ENCODE measurements around the gene DLG2. TPM values are rescaled to one million over a fixed set of nuclear protein-coding genes. Genes with fewer than 3 reads are reported as not detected.

Gene DLG2
- total RNA-seq, 1 donor from 2014 or later = 5.1 TPM

DNA sequence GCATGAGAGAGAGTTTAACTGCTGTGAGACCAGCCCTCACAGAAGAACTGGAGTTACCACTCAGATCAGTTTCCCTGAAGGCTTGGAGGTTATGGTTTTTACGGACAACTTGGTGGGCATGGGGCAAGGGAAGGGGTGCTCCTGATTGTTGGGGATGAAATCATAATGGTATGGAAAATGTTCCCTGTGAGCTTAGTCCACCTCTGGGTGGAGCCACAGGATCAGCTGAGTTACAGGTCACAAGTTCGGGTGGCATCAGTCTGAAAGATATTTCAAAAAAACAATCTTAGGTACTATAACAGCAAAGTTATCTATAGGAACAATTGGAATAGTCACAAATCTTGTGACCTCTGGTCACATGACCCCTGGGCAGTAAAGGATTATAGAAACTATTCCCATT, 162.9 kb downstream of the DLG2 start:
- H3K4me3 Mint-ChIP-seq (ENCODE audit: unreplicated experiment) = no peak overlapping the region
- no peaks in the 10 kb centered on the region for H3K36me3 Mint-ChIP-seq (ENCODE audit: low read depth, unreplicated experiment)
- H3K4me1 Mint-ChIP-seq (ENCODE audit: unreplicated experiment) = no peaks in the 10 kb centered on the region
- no peaks in the 10 kb centered on the region for H3K9me3 Mint-ChIP-seq (ENCODE audit: unreplicated experiment)
- no peak for DNase-seq (ENCODE audit: low spot score)
- peaks cover 1% of the 10 kb centered on the region for H3K27me3 Mint-ChIP-seq (ENCODE audit: unreplicated experiment)
- TF ChIP-seq, protein P1, sequence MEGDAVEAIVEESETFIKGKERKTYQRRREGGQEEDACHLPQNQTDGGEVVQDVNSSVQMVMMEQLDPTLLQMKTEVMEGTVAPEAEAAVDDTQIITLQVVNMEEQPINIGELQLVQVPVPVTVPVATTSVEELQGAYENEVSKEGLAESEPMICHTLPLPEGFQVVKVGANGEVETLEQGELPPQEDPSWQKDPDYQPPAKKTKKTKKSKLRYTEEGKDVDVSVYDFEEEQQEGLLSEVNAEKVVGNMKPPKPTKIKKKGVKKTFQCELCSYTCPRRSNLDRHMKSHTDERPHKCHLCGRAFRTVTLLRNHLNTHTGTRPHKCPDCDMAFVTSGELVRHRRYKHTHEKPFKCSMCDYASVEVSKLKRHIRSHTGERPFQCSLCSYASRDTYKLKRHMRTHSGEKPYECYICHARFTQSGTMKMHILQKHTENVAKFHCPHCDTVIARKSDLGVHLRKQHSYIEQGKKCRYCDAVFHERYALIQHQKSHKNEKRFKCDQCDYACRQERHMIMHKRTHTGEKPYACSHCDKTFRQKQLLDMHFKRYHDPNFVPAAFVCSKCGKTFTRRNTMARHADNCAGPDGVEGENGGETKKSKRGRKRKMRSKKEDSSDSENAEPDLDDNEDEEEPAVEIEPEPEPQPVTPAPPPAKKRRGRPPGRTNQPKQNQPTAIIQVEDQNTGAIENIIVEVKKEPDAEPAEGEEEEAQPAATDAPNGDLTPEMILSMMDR (IDR thresholded peaks at IDR 0.05; ENCODE audit: unreplicated experiment) = no peak
- no peak overlapping the region for H3K27ac Mint-ChIP-seq (ENCODE audit: unreplicated experiment)

DNA sequence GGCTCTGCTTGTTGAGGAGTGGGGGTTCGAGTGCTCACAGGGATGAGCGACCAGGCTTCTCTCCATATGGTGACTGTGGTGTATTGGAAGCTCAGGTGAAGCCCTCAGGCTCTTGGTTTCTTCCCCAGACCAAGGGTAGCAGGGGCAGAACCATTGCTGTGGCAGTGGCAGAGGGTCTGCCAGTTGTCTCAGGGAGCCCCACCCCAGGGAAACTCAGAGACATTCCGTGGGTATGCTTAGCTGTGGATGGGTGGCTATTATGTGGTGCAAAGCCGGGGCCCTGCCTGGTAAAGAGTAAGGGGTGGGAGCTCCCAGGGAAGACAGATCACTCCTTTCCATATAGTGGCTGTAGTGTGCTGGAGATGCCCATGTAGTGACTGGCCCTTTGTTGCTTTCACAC, 167.8 kb downstream of the DLG2 start:
- TF ChIP-seq, protein P1 (IDR thresholded peaks at IDR 0.05; ENCODE audit: unreplicated experiment) = no peak
- no peaks in the 10 kb centered on the region for H3K4me1 Mint-ChIP-seq (ENCODE audit: unreplicated experiment)
- no peak overlapping the region for H3K27ac Mint-ChIP-seq (ENCODE audit: unreplicated experiment)
- H3K36me3 Mint-ChIP-seq (ENCODE audit: low read depth, unreplicated experiment) = no peaks in the 10 kb centered on the region
- no peaks in the 10 kb centered on the region for H3K9me3 Mint-ChIP-seq (ENCODE audit: unreplicated experiment)
- no peak for DNase-seq (ENCODE audit: low spot score)
- H3K4me3 Mint-ChIP-seq (ENCODE audit: unreplicated experiment) = no peak overlapping the region
- peaks cover 1% of the 10 kb centered on the region for H3K27me3 Mint-ChIP-seq (ENCODE audit: unreplicated experiment)

DNA sequence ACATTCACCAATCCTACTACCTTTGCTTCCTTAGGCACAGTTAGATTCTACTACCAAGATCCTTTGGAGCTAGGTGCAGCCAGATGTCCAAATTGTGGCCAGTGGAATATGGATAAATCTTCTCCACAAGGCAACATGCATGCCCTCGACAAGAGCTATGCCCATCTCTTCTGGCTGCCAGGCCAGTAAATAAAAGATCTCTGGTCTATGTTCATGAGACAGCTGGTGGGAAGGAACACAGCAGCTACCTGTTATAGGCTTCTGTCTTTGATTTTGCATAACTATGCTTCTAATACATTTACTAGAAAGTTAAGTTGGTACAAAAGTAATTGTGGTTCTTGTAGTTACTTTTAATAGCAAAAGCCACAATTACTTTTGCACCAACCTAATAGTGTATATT, 182.7 kb downstream of the DLG2 start:
- Mint-ChIP-seq H3K9me3 (ENCODE audit: unreplicated experiment) (no peaks in the 10 kb centered on the region), H3K36me3 (ENCODE audit: low read depth, unreplicated experiment) (no peaks in the 10 kb centered on the region), H3K4me1 (ENCODE audit: unreplicated experiment) (peaks cover 4% of the 10 kb centered on the region), H3K4me3 (ENCODE audit: unreplicated experiment) (no peak overlapping the region), H3K27ac (ENCODE audit: unreplicated experiment) (no peak overlapping the region), H3K27me3 (ENCODE audit: unreplicated experiment) (no peaks in the 10 kb centered on the region)
- TF ChIP-seq, protein P1 (IDR thresholded peaks at IDR 0.05; ENCODE audit: unreplicated experiment) = no peak
- DNase-seq (ENCODE audit: low spot score) = no peak

DNA sequence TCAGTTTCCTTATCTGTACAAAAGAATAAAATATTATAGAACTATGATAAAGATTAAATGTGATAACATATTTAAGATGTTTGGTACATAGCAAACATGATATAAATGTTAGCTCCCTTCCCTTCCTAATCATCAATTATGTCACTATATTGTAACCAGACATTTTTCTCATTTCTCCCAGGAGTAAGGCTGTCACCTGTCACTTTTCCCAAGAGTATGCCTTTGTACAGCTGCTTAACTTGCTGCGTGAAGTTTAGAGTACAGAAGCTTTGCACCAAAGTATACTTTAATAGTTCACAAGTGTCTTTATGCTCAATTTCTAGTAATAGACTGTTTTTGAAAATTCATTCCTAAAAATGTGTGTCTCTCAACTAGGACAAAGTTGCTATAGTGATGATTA, 186.9 kb downstream of the DLG2 start:
- no peaks in the 10 kb centered on the region for H3K4me1 Mint-ChIP-seq (ENCODE audit: unreplicated experiment)
- TF ChIP-seq, protein P1 (IDR thresholded peaks at IDR 0.05; ENCODE audit: unreplicated experiment) = no peak
- peaks cover 3% of the 10 kb centered on the region for H3K27me3 Mint-ChIP-seq (ENCODE audit: unreplicated experiment)
- no peak overlapping the region for H3K4me3 Mint-ChIP-seq (ENCODE audit: unreplicated experiment)
- H3K27ac Mint-ChIP-seq (ENCODE audit: unreplicated experiment) = no peak overlapping the region
- no peak for DNase-seq (ENCODE audit: low spot score)
- H3K36me3 Mint-ChIP-seq (ENCODE audit: low read depth, unreplicated experiment) = no peaks in the 10 kb centered on the region
- H3K9me3 Mint-ChIP-seq (ENCODE audit: unreplicated experiment) = no peaks in the 10 kb centered on the region

DNA sequence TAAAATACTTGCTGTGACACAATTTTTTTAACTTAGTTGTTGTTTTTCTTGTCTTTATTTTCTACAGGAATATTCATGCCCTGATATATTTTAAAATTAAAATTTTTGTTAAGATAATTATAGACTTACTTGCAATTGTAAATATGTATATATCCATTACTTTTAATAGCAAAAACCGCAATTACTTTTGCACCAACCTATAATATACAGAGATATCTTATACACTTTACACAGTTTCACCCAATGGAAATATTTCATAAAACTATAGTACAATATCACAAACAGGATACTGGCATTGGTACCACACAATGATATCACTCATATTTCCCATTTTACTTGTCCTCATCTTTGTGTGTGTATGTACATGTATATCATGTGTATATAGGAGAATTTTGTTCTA, 188.8 kb downstream of the DLG2 start:
- DNase-seq (ENCODE audit: low spot score) = no peak
- H3K4me3 Mint-ChIP-seq (ENCODE audit: unreplicated experiment) = no peak overlapping the region
- TF ChIP-seq, protein P1 (IDR thresholded peaks at IDR 0.05; ENCODE audit: unreplicated experiment) = no peak
- H3K36me3 Mint-ChIP-seq (ENCODE audit: low read depth, unreplicated experiment) = no peaks in the 10 kb centered on the region
- peaks cover under 1% of the 10 kb centered on the region for H3K9me3 Mint-ChIP-seq (ENCODE audit: unreplicated experiment)
- no peak overlapping the region for H3K27ac Mint-ChIP-seq (ENCODE audit: unreplicated experiment)
- H3K27me3 Mint-ChIP-seq (ENCODE audit: unreplicated experiment) = peaks cover 3% of the 10 kb centered on the region
- no peaks in the 10 kb centered on the region for H3K4me1 Mint-ChIP-seq (ENCODE audit: unreplicated experiment)
